Calu3 (cell line): ENCODE results near the gene NPAS3. TPM values are rescaled to one million over a fixed set of nuclear protein-coding genes. Genes with fewer than 3 reads are reported as not detected.

Source experiments
- BruUV-seq: library from RNA; stranded (reverse); fragments of 400-500 nt; replicated peaks from 2 replicates; lab custom pipeline; 2021; lab: Mats Ljungman, UMichigan
- CTCF ChIA-PET: fragments of 300-600 bp; sonication (Branson Sonifier 250); formaldehyde crosslinking; loops from one replicate; lab custom pipeline; 2022; ENCODE audit warnings: antibody characterized with exemption; lab: Charles Lee
- DNase-seq: peaks from one replicate; pipeline ENCODE4 v3.0.0; 2022
- H3K27ac Mint-ChIP-seq: one replicate; pipeline ENCODE4 v1.8.0; 2022; ENCODE audit warnings: mixed read lengths; ENCODE audit not compliant: unreplicated experiment
- H3K27me3 Mint-ChIP-seq: one replicate; pipeline ENCODE4 v1.8.0; 2022; ENCODE audit warnings: mixed read lengths; ENCODE audit not compliant: unreplicated experiment
- H3K36me3 Mint-ChIP-seq: one replicate; pipeline ENCODE4 v1.8.0; 2022; ENCODE audit warnings: mild to moderate bottlenecking, moderate library complexity, mixed read lengths; ENCODE audit not compliant: insufficient read depth, unreplicated experiment
- H3K4me1 Mint-ChIP-seq: one replicate; pipeline ENCODE4 v1.8.0; 2022; ENCODE audit warnings: mild to moderate bottlenecking, low read depth, mixed read lengths; ENCODE audit not compliant: unreplicated experiment
- H3K4me3 Mint-ChIP-seq: one replicate; pipeline ENCODE4 v1.8.0; 2022; ENCODE audit warnings: mild to moderate bottlenecking, low read depth, moderate library complexity, mixed read lengths; ENCODE audit not compliant: unreplicated experiment
- H3K9me3 Mint-ChIP-seq: one replicate; pipeline ENCODE4 v1.8.0; 2022; ENCODE audit warnings: low read depth, mixed read lengths; ENCODE audit not compliant: unreplicated experiment
- intact Hi-C: fragments of 100-400 bp; cut with micrococcal nuclease; formaldehyde crosslinking; loops from one replicate; pipeline ENCODE4 v1.10.0; 2022; ENCODE audit not compliant: unreplicated experiment
- total RNA-seq: library from RNA; stranded (reverse); gene quantifications from 2 replicates; pipeline ENCODE4 v1.2.3, GENCODE V29; 2022
- TF ChIP-seq, protein P1 (sequence below): fragments of 200-600 bp; IDR thresholded peaks from one replicate; pipeline ENCODE4 v1.8.0; 2022; ENCODE audit warnings: antibody characterized with exemption; ENCODE audit not compliant: unreplicated experiment

NPAS3 gene
- total RNA-seq, 1 experiment from 2014 or later, result not detected

DNA sequence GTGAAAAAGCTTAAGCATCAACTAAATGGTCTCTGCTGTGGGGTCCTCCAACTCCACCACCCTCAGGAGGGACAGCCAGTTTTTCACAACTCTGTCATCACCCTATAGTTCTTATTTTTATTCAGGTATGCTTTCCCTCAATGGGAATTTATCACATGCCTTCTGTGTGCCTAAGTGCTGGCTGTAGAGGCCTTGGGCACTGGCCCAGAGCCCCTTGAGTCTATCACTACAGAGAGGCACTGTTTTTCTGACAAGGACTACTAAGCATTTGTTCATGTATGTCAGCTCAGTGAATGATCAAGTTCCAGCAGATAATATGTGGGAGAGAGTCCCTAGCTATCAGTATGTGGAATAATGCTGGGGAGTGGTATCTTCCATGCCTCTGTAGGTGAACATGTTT lies 463.9 kb downstream of the NPAS3 start:
- H3K4me1 Mint-ChIP-seq, result no peaks in the 10 kb centered on the region
- TF ChIP-seq, protein P1, sequence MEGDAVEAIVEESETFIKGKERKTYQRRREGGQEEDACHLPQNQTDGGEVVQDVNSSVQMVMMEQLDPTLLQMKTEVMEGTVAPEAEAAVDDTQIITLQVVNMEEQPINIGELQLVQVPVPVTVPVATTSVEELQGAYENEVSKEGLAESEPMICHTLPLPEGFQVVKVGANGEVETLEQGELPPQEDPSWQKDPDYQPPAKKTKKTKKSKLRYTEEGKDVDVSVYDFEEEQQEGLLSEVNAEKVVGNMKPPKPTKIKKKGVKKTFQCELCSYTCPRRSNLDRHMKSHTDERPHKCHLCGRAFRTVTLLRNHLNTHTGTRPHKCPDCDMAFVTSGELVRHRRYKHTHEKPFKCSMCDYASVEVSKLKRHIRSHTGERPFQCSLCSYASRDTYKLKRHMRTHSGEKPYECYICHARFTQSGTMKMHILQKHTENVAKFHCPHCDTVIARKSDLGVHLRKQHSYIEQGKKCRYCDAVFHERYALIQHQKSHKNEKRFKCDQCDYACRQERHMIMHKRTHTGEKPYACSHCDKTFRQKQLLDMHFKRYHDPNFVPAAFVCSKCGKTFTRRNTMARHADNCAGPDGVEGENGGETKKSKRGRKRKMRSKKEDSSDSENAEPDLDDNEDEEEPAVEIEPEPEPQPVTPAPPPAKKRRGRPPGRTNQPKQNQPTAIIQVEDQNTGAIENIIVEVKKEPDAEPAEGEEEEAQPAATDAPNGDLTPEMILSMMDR, result no peak
- no peaks in the 10 kb centered on the region for H3K9me3 Mint-ChIP-seq
- CTCF ChIA-PET, result no interaction called here
- H3K36me3 Mint-ChIP-seq, result no peaks in the 10 kb centered on the region
- BruUV-seq, result no TSS peak
- no peak overlapping the region for H3K4me3 Mint-ChIP-seq
- peaks cover 7% of the 10 kb centered on the region for H3K27me3 Mint-ChIP-seq
- no peak overlapping the region for H3K27ac Mint-ChIP-seq
- intact Hi-C loops, result no loop called here
- DNase-seq, result no peak

DNA sequence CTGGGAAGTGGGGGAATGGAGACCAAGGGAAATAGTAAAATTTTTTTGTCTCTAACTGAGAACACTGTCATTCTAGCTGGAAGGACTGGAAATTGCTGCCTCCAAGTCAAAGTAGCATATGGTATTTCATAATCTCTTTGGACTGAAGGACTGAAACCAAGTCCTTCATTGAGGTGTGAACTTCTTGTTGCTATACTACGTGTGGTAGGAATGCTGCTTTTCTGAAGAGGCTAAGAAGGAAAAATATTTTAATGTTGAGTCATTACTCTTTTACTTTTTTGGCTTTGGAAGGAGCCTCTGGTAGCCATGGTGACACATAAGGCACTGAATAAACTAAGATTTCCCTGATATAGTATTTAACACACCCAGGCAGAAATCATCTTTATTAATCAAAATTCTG lies 465.4 kb downstream of the NPAS3 start:
- Mint-ChIP-seq H3K4me1 (no peaks in the 10 kb centered on the region), H3K27ac (no peak overlapping the region), H3K27me3 (peaks cover 14% of the 10 kb centered on the region), H3K36me3 (no peaks in the 10 kb centered on the region), H3K4me3 (no peak overlapping the region), H3K9me3 (no peaks in the 10 kb centered on the region)
- DNase-seq, result no peak
- BruUV-seq, result no TSS peak
- TF ChIP-seq, protein P1, result no peak
- CTCF ChIA-PET, result no interaction called here
- intact Hi-C loops, result no loop called here

GRCh38 chr14:33404964-33405574 lies 466.4 kb downstream of the NPAS3 start:
- no peaks in the 10 kb centered on the region for H3K4me1 Mint-ChIP-seq
- DNase-seq, result no peak
- no peaks in the 10 kb centered on the region for H3K36me3 Mint-ChIP-seq
- no peak overlapping the region for H3K4me3 Mint-ChIP-seq
- BruUV-seq, result no TSS peak
- H3K27ac Mint-ChIP-seq, result no peak overlapping the region
- intact Hi-C loops, result no loop called here
- H3K9me3 Mint-ChIP-seq, result no peaks in the 10 kb centered on the region
- TF ChIP-seq, protein P1, result no peak
- CTCF ChIA-PET, result no interaction called here
- H3K27me3 Mint-ChIP-seq, result peaks cover 14% of the 10 kb centered on the region

DNA sequence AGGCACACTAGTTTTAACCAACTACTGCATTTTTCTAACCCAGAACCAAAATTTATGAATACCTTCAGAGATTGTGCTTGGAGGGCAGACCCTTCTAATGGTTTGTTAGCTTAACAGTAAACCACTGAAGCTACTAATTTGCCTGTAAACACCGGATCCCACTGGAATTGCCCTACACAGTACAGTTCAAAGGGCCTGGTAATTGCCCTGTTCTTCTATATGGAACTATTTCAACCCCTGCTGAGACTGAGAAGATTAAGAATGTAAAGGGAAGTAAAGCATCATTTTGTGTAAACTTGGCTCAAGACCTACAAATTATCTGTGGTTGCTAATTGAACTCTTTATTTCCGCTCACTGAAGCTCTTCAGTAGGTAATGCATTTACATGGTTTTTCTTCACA lies 468.1 kb downstream of the NPAS3 start:
- intact Hi-C loops, result no loop called here
- Mint-ChIP-seq H3K27ac (no peak overlapping the region), H3K4me3 (no peak overlapping the region), H3K27me3 (peaks cover 14% of the 10 kb centered on the region), H3K9me3 (no peaks in the 10 kb centered on the region), H3K36me3 (no peaks in the 10 kb centered on the region), H3K4me1 (no peaks in the 10 kb centered on the region)
- TF ChIP-seq, protein P1, result no peak
- CTCF ChIA-PET, result no interaction called here
- no peak for DNase-seq
- no TSS peak for BruUV-seq
